Neural progenitor cell (in vitro differentiated cells): ENCODE data around the gene SH3PXD2B. TPM values are rescaled to one million over a fixed set of nuclear protein-coding genes. Genes with fewer than 3 reads are reported as not detected.

Source experiments
- DNase-seq: peaks from one replicate; pipeline ENCODE4 v3.0.0-alpha.2; 2016; ENCODE audit warnings: low spot score
- H2AFZ ChIP-seq: fragments of 200-600 bp; sonication (generic); replicated peaks from 2 replicates; pipeline ENCODE4 v1.6.1; 2016; ENCODE audit warnings: antibody characterized with exemption
- H3F3A ChIP-seq: fragments of 200-600 bp; sonication (generic); 2 replicates; pipeline ENCODE4 v1.6.1; 2016; ENCODE audit warnings: antibody characterized with exemption, low read depth
- H3K27ac ChIP-seq: fragments of 200-600 bp; sonication (generic); 2 replicates; pipeline ENCODE4 v1.5.1; 2016; ENCODE audit warnings: mild to moderate bottlenecking
- H3K27me3 ChIP-seq: fragments of 200-600 bp; sonication (generic); 2 replicates; pipeline ENCODE4 v1.6.1; 2016; ENCODE audit warnings: mild to moderate bottlenecking, moderate library complexity
- H3K36me3 ChIP-seq: fragments of 200-600 bp; sonication (generic); 2 replicates; pipeline ENCODE4 v1.5.1; 2016
- H3K4me1 ChIP-seq: fragments of 200-600 bp; sonication (generic); 2 replicates; pipeline ENCODE4 v1.6.1; 2016; ENCODE audit warnings: mixed run types
- H3K4me2 ChIP-seq: fragments of 200-600 bp; sonication (generic); 2 replicates; pipeline ENCODE4 v1.6.1; 2016
- H3K4me3 ChIP-seq: fragments of 200-600 bp; sonication (generic); 2 replicates; pipeline ENCODE4 v1.5.1; 2016
- H3K79me2 ChIP-seq: fragments of 200-600 bp; sonication (generic); 2 replicates; pipeline ENCODE4 v1.6.1; 2016; ENCODE audit warnings: low read depth
- H3K9ac ChIP-seq: fragments of 200-600 bp; sonication (generic); 2 replicates; pipeline ENCODE4 v1.6.1; 2016
- H3K9me3 ChIP-seq: fragments of 200-600 bp; sonication (generic); 2 replicates; pipeline ENCODE4 v1.5.1; 2016; ENCODE audit warnings: low read depth
- H4K20me1 ChIP-seq: fragments of 200-600 bp; sonication (generic); 2 replicates; pipeline ENCODE4 v1.6.1; 2016; ENCODE audit warnings: low read depth
- H3K27ac Mint-ChIP-seq: 3 replicates; pipeline ENCODE4 v1.8.0; 2021; ENCODE audit warnings: mixed read lengths
- H3K27me3 Mint-ChIP-seq: 2 replicates; pipeline ENCODE4 v1.8.0; 2022; ENCODE audit warnings: low read depth, mild to moderate bottlenecking, inconsistent platforms, moderate library complexity, mixed read lengths; ENCODE audit not compliant: insufficient read depth
- H3K36me3 Mint-ChIP-seq: 3 replicates; pipeline ENCODE4 v1.8.0; 2021; ENCODE audit warnings: mixed read lengths
- H3K4me1 Mint-ChIP-seq: 3 replicates; pipeline ENCODE4 v1.8.0; 2021; ENCODE audit warnings: mixed read lengths
- H3K4me3 Mint-ChIP-seq: 3 replicates; pipeline ENCODE4 v1.8.0; 2021; ENCODE audit warnings: mild to moderate bottlenecking, moderate library complexity, mixed read lengths
- H3K9me3 Mint-ChIP-seq: 3 replicates; pipeline ENCODE4 v1.8.0; 2020; ENCODE audit warnings: mixed read lengths
- CTCF ChIP-seq: fragments of 200-600 bp; sonication (generic); IDR thresholded peaks from 2 replicates; pipeline ENCODE4 v1.5.1; 2017; ENCODE audit warnings: antibody characterized with exemption, mild to moderate bottlenecking
- EZH2 ChIP-seq: fragments of 200-600 bp; sonication (generic); IDR thresholded peaks from 2 replicates; pipeline ENCODE4 v1.6.1; 2017; ENCODE audit warnings: antibody characterized with exemption, mild to moderate bottlenecking, moderate library complexity
- EZH2phosphoT487 ChIP-seq: fragments of 200-600 bp; sonication (generic); IDR thresholded peaks from 2 replicates; pipeline ENCODE4 v1.6.1; 2017; ENCODE audit warnings: antibody characterized with exemption
- total RNA-seq: library from RNA; depleted of rRNA; stranded (reverse); fragments of >200 nt; gene quantifications from 2 replicates; pipeline ENCODE4 v1.2.3, GENCODE V29; 2015; ENCODE audit warnings: low replicate concordance

SH3PXD2B gene
- total RNA-seq, 1 donor from 2014 or later = 27.3 TPM

- no peak overlapping the region for H3K4me2 ChIP-seq
- Mint-ChIP-seq H3K4me1 (peaks cover 13% of the 10 kb centered on the region), H3K27ac (no peak overlapping the region)
These were observed 142.7 kb downstream of the SH3PXD2B start for GRCh38 chr5:172311605-172312004.

GRCh38 chr5:172311026-172311425 is 143.3 kb downstream of the SH3PXD2B start:
- no peak overlapping the region for H2AFZ ChIP-seq
- no peak overlapping the region for H3K27ac Mint-ChIP-seq
- no peak overlapping the region for H3K9ac ChIP-seq
- TF ChIP-seq EZH2phosphoT487 (no peak), EZH2 (no peak), CTCF (no peak)
- no peaks in the 10 kb centered on the region for H3K36me3 Mint-ChIP-seq
- no peaks in the 10 kb centered on the region for H4K20me1 ChIP-seq
- H3K27me3 Mint-ChIP-seq = peaks cover 3% of the 10 kb centered on the region
- no peak overlapping the region for H3K4me3 Mint-ChIP-seq
- peaks cover 10% of the 10 kb centered on the region for H3K4me1 Mint-ChIP-seq
- DNase-seq = no peak
- no peaks in the 10 kb centered on the region for H3K79me2 ChIP-seq
- no peak overlapping the region for H3K4me3 ChIP-seq
- H3K4me1 ChIP-seq = no peaks in the 10 kb centered on the region
- peaks cover 3% of the 10 kb centered on the region for H3K9me3 Mint-ChIP-seq
- no peak overlapping the region for H3K4me2 ChIP-seq
- H3K36me3 ChIP-seq = no peaks in the 10 kb centered on the region
- H3K27ac ChIP-seq = no peak overlapping the region
- H3F3A ChIP-seq = no peaks in the 10 kb centered on the region
- no peaks in the 10 kb centered on the region for H3K27me3 ChIP-seq
- no peaks in the 10 kb centered on the region for H3K9me3 ChIP-seq

More at GRCh38 chr5:172311605-172312004, 142.7 kb downstream of the SH3PXD2B start:
- Histone ChIP-seq H3K36me3 (no peaks in the 10 kb centered on the region), H3K4me1 (no peaks in the 10 kb centered on the region), H4K20me1 (no peaks in the 10 kb centered on the region), H3K9me3 (no peaks in the 10 kb centered on the region), H2AFZ (no peak overlapping the region), H3K4me3 (no peak overlapping the region), H3K27ac (no peak overlapping the region), H3K27me3 (no peaks in the 10 kb centered on the region), H3K9ac (no peak overlapping the region), H3K79me2 (no peaks in the 10 kb centered on the region), H3F3A (no peaks in the 10 kb centered on the region)
- peaks cover 3% of the 10 kb centered on the region for H3K27me3 Mint-ChIP-seq
- no peaks in the 10 kb centered on the region for H3K36me3 Mint-ChIP-seq
- H3K9me3 Mint-ChIP-seq = no peaks in the 10 kb centered on the region
- H3K4me3 Mint-ChIP-seq = no peak overlapping the region
- no peak for DNase-seq
- TF ChIP-seq CTCF (no peak), EZH2phosphoT487 (no peak), EZH2 (no peak)

GRCh38 chr5:172305380-172305779 is 148.9 kb downstream of the SH3PXD2B start:
- TF ChIP-seq EZH2 = no peak
- TF ChIP-seq EZH2phosphoT487 = no peak
- no peak for TF ChIP-seq CTCF
- H3K36me3 Mint-ChIP-seq = no peaks in the 10 kb centered on the region
- Histone ChIP-seq H3K9ac (no peak overlapping the region), H3K27ac (no peak overlapping the region), H3F3A (no peaks in the 10 kb centered on the region), H3K4me1 (no peaks in the 10 kb centered on the region), H3K9me3 (peaks cover 8% of the 10 kb centered on the region), H3K79me2 (no peaks in the 10 kb centered on the region), H3K27me3 (no peaks in the 10 kb centered on the region), H3K4me3 (no peak overlapping the region), H3K4me2 (no peak overlapping the region), H2AFZ (no peak overlapping the region), H4K20me1 (no peaks in the 10 kb centered on the region), H3K36me3 (no peaks in the 10 kb centered on the region)
- peaks cover 12% of the 10 kb centered on the region for H3K9me3 Mint-ChIP-seq
- no peaks in the 10 kb centered on the region for H3K27me3 Mint-ChIP-seq
- no peak for DNase-seq
- H3K27ac Mint-ChIP-seq = no peak overlapping the region
- H3K4me1 Mint-ChIP-seq = peaks cover 14% of the 10 kb centered on the region
- H3K4me3 Mint-ChIP-seq = no peak overlapping the region
